ENCODE data around the gene AGMAT.

GRCh38 chr1:15526021-15526489 lies 58.8 kb downstream of the AGMAT start:
- TF ChIP-seq CTCF (IDR thresholded peaks at IDR 0.05) (no peak), POLR2A (IDR thresholded peaks at IDR 0.05) (no peak)
